ENCODE results near the gene KCNAB1.

DNA sequence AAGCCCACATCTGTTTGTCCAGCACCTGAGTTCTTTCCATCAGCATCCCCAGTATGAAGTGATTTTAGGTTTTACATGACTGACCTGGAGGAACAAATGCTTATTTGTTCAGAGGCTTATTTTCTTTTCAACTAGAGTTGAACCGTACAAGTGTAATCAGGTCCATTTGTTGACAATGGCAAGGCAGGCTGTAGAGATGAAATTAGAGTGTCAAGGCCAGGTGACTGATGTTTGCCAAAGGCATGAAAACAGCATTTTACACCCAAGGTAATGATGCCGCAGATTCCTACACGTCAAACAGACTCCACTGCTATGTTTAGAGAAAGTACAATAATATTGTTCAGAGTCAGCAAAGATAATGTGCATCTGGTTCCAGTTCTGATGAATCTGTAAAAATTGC is 96.5 kb downstream of the KCNAB1 start:
- TF ChIP-seq EP300 (IDR thresholded peaks at IDR 0.05; ENCODE audit: borderline replicate concordance in 1 of 2, low read depth in 2 of 2, low read length in 2 of 2) (no peak), GABPA (IDR thresholded peaks at IDR 0.05; ENCODE audit: borderline replicate concordance, insufficient read depth, low read length) (no peak)

Measured in H1 (cell line).